HepG2 (cell line): ENCODE data around the gene ZBTB37.

Source experiments
- ATAD3A ChIP-seq: sonication (generic); formaldehyde crosslinking; IDR thresholded peaks from 2 replicates; pipeline ENCODE4 v1.4.0; 2020; ENCODE audit warnings: missing genetic modification reagents
- CCAR2 ChIP-seq: fragments of 200-400 bp; formaldehyde crosslinking; optimal IDR thresholded peaks from 2 replicates; pipeline ENCODE3; 2018; ENCODE audit warnings: low read depth, mild to moderate bottlenecking, low read length, moderate library complexity
- CTCF ChIP-seq: sonication (generic); formaldehyde crosslinking; IDR thresholded peaks from 2 replicates; pipeline ENCODE4 v1.5.0; 2020; ENCODE audit warnings: mild to moderate bottlenecking, missing genetic modification reagents, moderate library complexity
- ESRRA ChIP-seq: sonication (generic); formaldehyde crosslinking; IDR thresholded peaks from 2 replicates; pipeline ENCODE4 v1.5.1; 2020; ENCODE audit warnings: mild to moderate bottlenecking, low read depth, missing genetic modification reagents
- IKZF1 ChIP-seq: fragments of 450-650 bp; IDR thresholded peaks from 2 replicates; pipeline ENCODE4 v1.7.1; 2016
- KDM5A ChIP-seq: fragments of 200-600 bp; sonication (generic); IDR thresholded peaks from 2 replicates; pipeline ENCODE4 v1.7.0; 2018; ENCODE audit warnings: antibody characterized with exemption, mild to moderate bottlenecking, low read length, borderline replicate concordance
- MAZ ChIP-seq, 2 experiments: sonication (generic) in 1 of 2; formaldehyde crosslinking in 1 of 2; IDR thresholded peaks; 2 replicates each; pipeline versions ENCODE4 v1.5.0 to v1.6.1; 2012 to 2020; ENCODE audit warnings: low read depth in 2 of 2, mild to moderate bottlenecking in 2 of 2, borderline replicate concordance in 1 of 2, improper control_type of control experiment in 1 of 2, low read length in 1 of 2, missing genetic modification reagents in 1 of 2, moderate library complexity in 1 of 2
- SAFB2 ChIP-seq: sonication (generic); formaldehyde crosslinking; IDR thresholded peaks from 2 replicates; pipeline ENCODE4 v1.5.1; 2020; ENCODE audit warnings: missing genetic modification reagents, low read depth, mild to moderate bottlenecking, borderline replicate concordance
- SMAD1 ChIP-seq: sonication (generic); formaldehyde crosslinking; IDR thresholded peaks from 2 replicates; pipeline ENCODE4 v1.4.0; 2020; ENCODE audit warnings: missing genetic modification reagents, low read depth, mild to moderate bottlenecking, borderline replicate concordance
- TFAP4 ChIP-seq: sonication (generic); IDR thresholded peaks from 2 replicates; pipeline ENCODE4 v1.6.1; 2016; ENCODE audit warnings: low read depth, borderline replicate concordance
- ZNF557 ChIP-seq: sonication (generic); formaldehyde crosslinking; IDR thresholded peaks from 2 replicates; pipeline ENCODE4 v1.4.0; 2020; ENCODE audit warnings: missing genetic modification reagents
- ZNF784 ChIP-seq: sonication (generic); formaldehyde crosslinking; IDR thresholded peaks from 2 replicates; pipeline ENCODE4 v1.5.1; 2020; ENCODE audit warnings: missing genetic modification reagents, mild to moderate bottlenecking, borderline replicate concordance

- TF ChIP-seq CCAR2: no peak
- no peak for TF ChIP-seq MAZ (IDR thresholded peaks at IDR 0.05; ENCODE audit: borderline replicate concordance, low read depth, low read length)
- TF ChIP-seq MAZ (CRISPR knock-in tag; IDR thresholded peaks at IDR 0.05; ENCODE audit: low read depth): no peak
- TF ChIP-seq ATAD3A: no peak
- TF ChIP-seq TFAP4: no peak
- no peak for TF ChIP-seq ZNF784
- no peak for TF ChIP-seq SAFB2 (CRISPR knock-in tag)
- TF ChIP-seq SMAD1 (CRISPR knock-in tag): no peak
- TF ChIP-seq ZNF557 (CRISPR knock-in tag): no peak
- no peak for TF ChIP-seq CTCF (CRISPR knock-in tag)
- TF ChIP-seq KDM5A: no peak
- TF ChIP-seq ESRRA (CRISPR knock-in tag): no peak
- TF ChIP-seq IKZF1: no peak
Measured at GRCh38 chr1:173876732-173877131, 8.6 kb downstream of the ZBTB37 start.
